Midbrain (tissue), 1 donor: Measurements from ENCODE around the gene PABPN1.

ENCODE experiments used
- DNase-seq: peaks from one replicate; lab custom pipeline; 2025; lab: John Stamatoyannopoulos, UW

PABPN1 gene

DNA sequence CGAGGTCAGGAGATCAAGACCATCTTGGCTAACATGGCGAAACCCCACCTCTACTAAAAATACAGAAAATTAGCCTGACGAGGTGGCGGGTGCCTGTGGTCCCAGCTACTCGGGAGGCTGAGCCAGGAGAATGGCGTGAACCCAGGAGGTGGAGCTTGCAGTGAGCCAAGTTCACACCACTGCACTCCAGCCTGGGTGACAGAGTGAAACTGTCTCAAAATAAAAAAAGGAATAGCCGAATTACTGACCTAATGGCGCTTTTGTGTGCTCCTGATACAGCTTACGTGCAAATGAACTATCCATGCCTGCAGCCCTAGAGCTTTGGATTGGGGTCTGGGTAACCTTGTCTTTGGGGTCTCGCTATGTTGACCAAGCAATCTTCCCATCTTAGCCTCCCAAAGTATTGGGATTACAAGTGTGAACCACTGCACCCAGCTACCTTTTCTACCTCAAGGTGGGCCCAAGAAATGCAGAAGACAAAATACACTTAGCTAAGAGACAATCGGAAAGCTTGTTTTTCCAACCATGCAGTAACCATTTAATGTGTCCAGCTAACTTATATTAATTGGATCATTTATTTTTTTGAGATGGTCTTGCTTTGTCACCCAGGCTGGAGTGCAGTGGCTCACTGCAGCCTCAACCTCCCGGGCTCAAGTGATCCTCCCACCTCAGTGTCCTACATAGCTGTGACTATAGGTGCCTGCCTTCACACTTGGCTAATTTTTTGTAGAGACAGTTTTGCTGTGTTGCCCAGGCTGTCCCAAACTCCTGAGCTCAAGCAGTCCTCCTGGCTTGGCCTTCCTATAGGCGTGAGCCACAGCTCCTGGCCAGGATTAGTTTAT, 5.5 kb downstream of the PABPN1 start:
- DNase-seq, result no peak

DNA sequence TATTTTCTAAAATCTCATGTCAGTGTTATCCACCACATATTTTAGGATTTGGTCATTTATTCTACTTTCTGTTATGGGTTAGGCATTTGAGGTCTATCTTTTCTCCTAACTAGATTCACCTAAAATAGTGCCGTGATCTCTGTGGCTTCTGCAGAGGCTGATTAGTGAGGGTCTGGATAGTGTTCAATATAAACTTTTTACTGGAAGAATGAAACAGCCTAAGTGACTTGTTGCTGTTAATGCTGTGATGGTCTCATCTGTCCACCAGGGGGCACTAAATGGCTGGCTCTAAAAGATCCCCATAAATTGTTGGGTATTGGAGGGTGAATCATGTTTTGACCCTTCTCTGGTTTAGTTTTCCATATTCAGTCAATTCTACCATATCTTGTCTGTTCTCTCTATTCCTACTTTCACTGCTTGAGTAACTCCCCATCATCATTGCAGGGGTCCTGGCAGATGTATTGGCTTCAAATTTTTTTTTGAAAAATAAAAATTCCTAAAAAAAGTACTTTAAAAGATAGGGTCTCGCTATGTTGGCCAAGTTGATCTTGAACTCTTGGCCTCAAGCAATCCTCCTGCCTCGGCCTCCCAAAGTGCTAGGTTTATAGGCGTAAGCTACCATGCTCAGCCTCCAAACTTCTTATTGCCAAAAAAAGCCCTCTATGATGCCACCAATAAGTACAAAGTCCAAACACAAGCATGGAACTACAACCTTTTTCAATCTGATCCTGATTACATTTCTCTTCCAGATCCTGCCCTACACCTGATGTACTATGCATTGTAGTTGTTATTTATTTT, 6.9 kb downstream of the PABPN1 start:
- DNase-seq, result peak; percentile 82

DNA sequence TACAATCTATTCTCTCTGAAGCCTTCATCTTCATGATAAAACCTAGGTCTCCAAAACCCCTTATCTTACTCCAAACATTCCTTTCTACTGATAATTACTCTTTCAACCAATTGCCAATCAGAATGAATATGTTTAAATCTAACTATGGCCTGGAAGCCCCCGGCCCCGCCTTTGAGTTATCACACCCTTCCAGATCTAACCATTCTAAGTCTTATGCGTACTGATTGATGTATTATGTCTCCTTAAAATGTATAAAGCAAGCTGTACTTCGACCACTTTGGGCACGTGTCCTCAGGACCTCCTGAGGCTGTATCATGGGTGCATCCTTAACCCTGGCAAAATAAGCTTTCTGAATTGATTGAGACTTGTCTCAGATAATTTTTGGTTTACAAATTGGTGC, 14.4 kb downstream of the PABPN1 start:
- no peak for DNase-seq

DNA sequence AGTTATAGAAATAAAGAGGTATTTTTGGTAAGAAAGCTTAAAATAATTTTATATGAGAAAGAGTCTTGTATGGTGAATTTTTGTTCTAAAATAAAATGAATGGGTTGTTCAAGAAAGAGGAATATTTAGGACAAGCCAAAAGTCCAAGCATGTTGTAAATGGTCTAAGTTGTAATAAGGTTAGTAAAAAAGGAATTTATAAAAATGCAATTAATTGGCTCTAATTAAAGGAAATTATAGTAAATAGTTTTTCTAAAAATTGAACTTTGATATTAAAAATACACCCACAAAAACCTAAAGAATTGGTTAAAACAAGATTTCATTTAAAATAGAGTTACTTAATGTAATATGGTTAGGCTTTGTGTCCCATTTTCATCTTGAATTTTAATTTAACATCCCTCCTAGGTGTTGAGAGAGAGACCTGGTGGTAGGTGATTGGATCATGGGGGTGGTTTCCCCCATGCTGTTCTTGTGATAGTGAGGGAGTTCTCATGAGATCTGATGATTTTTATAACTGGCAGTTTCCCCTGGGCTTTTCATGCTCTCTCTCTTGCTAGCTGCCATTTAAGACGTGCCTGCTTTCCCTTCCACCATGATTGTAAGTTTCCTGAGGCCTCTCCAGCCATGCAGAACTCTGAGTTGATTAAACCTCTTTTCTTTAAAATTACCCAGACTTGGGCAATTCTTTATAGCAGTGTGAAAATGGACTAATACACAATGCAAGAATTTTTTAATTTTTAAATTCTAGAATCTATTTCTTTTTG, 18.4 kb downstream of the PABPN1 start:
- no peak for DNase-seq

DNA sequence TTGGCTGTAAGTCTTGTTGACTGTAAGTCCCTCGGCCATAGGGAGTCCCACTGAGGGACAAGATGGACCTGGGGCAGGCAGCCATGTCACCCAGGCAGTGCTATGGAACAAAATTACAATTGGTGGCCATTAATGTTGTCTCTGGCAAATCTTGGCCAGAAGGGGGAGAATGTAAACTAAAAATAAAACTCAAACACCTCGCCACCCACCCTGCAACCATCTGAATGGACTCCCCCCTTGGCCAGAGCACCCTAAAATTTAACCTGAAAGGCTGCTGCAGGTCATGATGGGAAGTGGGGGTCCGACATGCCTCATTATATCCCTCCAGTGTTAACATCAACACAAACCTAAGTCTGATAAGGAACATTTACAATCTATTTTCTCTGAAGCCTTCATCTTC, 23.2 kb downstream of the PABPN1 start:
- DNase-seq, result no peak

DNA sequence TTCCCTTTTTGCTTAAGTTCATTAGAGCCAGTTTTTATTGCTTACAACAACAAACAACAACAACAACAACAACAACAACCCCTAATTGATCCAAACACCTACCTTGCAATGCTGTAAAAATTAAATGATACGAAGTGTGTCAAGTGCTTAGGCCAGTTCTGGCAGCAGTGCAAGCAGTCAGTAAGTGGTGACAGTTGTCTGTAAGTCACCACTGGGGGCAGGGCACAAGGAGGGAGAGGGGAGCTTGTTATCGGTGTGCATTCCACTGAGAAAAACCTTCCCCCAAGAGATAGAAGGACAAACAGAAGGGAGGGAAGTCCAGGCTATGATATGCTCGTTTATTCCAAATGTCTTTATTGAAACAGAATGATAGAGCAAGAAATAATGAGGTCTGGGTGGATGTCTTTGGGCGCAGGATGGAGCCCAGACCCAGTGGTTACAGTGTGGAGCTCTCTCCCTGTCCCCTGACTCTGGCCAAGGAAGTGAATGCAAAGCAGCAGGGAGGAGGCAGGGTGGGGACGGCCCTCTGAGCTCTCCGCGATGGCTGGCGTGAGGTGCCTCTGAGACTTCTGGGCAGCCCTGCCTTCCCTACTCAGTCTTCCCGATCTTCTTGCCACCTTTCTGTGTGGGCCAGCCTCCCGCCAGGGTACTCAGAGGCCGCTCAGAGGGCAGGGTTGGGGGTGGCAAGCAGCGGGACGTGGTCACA, 24.9 kb downstream of the PABPN1 start:
- no peak for DNase-seq

DNA sequence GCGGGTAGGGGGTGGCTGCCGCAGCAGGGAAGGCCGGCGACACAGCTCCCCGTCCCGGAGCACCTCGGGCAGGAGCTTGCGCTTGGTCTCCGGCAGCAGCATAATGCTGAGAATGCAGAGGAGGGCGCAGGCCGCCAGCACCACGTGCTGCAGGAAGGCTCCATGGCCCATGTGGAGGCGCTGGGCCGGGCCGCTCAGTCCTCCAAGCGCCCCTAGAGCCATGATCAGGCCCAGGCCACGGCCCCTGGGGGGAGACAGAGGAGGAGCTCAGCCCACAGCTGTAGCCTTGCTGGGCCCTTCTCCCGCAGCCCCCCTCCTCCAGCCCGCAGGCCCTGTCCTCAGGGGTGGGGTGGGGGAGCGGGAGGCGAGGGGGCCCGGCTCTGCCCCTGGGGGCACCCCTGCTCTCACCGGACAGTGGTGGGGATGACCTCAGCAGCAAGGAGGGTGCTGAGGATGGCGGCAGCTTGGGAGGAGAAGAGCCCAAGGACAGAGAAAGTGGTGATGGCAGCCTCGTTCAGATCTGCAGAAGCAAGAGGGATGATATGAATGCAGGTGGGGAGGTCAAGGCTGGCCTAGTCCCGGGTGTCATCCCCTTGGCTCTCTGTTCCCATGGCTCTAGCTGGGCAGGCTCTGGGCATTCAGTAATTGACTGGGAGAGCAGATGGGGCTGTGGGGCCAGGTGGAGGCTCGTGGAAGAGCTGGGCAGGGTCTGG, 25.6 kb downstream of the PABPN1 start:
- no peak for DNase-seq

DNA sequence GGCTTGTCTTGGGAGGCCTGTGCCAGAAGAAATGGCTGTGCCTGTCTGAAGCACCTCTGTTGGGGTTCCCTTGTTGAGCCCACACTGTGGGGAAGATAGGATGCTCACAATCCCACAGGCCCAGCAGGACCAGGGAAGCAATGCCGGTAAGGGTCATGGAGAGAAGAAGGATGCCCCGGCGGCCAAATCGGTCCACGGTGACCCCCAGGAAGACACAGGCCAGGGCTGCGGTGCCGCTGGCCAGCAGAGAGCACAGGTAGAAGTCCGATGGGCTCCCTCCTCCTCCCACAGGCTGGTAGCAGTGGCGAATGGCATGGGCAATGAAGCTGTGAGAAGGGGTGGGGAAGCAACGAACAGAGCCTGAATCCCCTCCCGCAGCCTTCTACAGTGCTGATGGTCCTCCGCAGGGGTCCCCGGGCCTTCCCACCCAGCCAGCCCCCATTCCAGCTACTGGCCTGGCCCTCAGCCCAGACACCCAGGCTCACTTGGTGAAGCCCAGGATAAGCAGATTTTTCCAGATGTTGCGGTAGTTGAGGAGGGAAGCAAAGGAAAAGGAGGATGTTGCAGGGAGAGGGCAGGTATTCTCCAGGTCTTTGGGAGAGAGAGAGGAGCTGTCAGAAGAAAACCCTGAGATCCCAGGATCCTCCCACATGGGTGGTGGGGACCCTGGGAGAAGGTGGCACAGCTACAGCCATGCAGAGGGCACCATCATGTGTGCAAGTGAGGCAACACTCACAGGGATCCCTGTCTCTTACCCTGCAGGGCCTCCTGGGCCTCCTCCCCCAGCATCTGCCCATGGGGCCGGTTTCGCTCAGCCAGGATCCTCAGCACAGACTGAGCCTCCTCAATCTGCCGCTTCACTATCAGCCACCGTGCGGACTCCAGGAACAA, 26.4 kb downstream of the PABPN1 start:
- DNase-seq, result no peak

DNA sequence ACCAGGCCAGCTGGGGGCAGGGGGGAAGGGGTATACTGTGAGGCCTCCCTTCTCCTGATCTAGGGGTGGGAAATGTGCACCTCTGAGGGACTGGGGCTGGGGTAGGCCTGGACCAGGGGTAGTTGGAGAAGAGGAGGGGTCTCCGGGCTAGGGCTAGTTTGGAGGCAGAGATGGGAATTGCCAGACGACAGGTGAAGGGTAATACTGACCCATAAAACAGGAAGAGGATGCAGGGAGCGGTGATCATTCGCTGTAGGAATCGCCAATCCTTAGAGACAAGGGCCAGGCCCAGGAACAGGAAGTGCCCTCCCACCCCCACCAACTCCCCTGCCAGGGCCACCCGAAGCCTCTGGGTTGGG, 27.0 kb downstream of the PABPN1 start:
- no peak for DNase-seq

DNA sequence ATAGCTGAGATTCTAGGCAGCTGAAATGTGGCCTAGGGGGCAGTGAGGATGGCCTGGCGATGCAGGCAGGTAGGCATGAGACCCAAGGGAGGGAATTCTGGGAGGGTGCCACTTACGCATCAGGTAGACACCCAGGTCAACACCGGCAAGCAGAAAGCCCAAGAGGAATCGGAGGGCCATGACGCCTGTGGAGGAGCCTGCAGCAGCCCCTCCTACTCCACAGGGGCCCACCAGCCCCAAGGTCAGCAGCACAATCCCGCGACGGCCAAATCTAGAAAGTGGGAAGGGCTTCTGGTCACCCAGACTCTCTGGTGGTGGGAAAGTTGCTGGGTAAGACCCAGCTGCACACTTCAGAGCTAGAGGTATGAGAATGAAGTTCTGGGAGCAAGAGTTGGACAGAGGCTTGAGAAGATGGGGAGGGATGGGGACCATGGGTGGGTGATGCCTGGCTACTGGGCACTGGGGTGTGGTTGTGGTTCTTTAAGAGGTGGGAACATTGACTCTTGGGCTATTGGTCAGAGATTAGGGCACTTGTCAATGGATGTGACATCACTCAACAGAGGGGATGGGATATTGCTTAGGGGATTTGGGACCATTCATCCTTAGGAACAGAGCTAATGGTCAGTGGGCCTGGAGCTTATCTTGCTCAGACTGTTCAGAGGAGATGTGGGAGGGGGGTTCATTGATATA, 28.0 kb downstream of the PABPN1 start:
- DNase-seq, result no peak

DNA sequence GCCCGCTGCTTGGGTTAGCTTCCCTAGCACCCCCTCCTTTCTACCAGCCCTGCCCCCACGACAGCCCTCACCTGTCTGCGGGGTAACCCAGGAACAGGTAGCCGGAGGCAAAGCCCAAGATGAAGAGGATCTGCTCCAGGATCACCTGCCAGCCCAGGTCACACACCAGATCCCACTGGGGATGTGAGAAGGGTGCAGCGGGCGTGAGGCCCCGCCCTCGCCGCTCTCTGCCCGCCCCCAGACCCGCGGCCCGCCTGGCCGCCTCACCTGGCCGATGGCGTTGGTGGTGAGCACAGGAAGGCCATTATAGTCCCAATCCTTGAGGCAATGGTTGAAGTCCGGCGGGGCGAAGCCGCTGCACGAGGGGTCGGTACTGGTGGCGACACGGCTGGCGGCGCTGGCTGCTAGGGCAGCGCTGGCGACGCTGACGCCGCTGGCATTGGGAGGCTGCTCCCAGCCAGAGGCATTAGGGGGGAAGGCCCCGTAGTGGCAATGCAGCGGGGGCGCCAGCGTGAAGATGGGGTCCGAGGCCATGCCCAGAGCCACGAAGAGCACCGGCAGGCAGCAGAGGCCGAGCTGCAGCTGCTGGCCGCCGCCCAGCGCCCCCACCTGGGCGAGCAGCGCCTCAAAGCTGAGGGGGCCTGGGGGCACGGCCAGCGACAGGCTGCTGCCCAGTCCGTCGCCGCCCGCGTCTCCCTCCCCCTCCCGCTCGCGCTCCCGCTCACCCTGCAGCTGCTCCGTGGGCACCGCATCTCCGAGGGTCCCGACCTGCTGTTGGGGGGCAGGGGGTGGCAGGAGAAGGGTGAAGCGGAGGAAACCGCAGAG, 30.6 kb downstream of the PABPN1 start:
- peak; percentile 38 for DNase-seq

DNA sequence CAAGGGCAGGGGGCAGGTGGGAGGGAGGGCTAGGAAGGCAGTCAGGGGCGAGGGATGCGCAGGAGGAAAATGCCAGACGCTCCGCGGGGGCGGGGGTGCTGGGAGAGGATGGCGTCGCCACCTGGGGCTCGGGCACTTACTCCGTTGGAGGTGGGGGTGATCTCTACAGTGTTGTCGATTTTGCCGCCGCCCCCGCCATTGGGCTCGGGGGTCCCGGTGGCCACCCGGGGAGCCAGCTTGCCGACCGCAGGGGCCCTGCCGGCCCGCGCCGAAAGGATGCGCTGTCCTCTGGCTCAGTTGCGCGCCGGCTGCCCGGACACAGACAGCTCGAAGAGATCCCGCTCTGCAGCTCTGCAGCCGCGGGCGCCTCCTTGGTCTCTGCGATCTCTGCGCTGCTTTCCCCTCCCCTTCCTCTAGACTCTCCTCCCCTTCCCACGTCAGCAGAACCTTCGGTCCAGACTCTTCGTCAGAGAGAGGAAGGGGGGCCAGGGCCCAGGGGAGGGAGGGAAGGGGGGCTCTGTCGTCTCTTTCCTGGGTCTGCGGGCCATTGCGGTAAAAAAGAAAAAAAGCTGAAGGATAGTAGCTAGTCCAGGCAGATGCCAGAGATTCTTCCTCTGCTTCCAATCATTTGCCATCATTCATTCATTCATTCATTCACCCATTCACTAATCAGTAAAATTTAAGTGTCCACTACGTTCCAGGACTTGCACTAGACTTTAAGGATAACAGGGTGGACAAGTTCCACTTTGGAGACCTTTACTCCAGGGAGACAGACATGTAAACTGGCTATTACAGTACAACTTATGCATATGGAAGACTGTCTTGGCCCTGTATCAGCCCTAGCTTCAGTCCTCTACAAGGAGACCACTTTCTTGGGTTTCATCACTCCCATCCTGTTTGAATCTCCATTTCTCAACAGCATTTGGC, 31.5 kb downstream of the PABPN1 start, which contains the start of gene SLC22A17:
TSS of gene SLC22A17 (minus strand) at position 382 of the 927 bp plus-strand sequence.
- DNase-seq, result peak; percentile 92

DNA sequence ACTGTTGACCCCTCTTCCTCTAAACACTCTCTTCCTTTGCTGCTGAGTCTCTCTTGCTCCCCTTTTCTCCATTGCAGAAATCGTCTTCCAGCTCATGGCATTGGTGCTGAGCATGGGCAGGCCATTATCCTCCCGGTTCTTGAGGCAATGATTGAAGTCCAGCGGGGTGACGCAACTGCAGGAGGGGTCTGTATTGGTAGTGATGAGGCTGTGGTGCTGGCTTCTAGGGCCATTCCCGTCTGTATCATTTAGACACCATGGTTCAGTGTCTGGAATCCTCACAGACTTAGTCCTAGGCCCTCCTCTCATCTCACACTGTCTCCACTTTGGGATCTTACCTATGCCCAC, 32.1 kb downstream of the PABPN1 start:
- DNase-seq, result no peak

DNA sequence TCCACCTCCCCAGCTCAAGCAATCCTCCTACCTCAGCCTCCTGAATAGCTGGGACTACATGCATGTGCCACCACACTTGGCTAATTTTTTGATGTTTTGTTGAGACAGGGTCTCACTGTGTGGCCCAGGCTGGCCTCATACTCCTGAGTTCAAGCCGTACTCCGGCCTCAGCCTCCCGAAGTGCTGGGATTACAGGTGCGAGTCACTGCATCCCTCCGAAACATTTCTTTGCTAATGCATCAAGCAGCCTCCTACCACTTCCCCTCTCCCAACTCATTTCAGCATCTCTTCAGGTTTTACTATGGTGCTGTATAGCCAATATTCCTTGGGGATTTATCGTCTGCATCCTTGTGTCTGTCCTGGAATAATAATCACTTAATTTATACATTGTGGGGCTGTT, 33.7 kb downstream of the PABPN1 start:
- no peak for DNase-seq

DNA sequence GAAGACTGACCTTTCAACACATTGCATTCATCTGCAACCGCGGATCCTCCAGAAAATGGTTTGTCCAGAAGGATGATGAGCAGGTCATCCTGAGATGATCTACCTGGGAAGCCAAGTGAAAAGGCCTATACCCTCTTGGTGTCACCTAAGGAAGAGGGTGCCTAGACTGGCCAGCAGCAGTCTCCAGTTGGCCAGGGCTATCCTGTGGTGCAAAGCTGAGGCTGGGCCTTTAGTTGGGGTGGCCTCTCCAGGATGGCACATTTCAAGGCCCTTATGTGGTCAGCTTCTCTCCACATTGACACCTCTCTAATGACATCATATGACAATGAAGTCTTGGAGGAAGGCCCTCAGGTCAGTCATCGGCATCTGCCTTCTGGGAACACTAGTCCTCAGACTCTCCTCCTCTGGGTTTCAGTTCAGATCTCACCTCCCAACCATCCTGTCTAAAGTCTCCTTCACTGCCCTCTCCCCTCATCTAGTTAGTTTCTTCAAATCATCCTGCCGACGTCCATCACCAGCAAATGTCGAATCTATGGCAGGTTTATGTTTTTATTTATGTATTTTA, 34.7 kb downstream of the PABPN1 start:
- no peak for DNase-seq

DNA sequence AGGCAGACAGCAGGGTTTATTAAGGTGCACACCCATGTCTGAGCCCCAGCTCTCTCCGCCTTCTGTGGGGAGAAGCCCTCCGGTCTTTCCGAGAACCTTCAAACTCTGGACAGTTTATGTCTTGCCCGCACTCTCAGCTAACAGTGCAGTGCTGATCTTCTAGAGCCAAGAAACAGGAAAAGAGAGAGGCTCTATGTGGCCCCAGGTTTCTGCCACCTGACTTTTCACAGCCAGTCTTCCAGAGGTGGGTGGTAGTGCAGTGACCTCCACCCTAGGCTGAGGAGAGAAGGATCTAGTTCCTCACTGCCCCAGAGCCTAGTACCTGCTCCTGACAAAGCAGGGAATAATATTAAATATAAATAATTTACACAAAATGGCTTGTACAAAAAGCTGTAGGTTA, 35.4 kb downstream of the PABPN1 start:
- DNase-seq, result no peak

DNA sequence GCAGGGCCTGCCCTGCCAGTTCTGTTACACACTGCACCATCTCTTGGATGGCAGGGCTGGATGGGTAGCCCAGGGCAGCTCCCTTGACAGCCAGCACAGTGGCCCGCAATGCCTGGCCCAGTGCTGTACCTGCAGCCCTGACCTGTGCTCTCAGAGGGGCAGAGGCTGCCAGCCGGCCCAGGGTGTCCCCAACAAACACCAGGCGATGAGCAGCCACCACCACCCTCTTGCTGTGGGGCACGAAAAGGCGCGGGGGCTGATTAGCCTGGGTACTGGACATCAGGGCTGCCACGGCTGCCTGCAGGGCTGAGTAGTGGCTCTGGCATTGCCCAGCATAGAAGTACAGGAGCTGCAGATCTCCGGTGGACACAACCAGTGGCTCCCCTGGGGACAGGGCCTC, 36.0 kb downstream of the PABPN1 start:
- no peak for DNase-seq
